Stimulated activated naive CD4-positive, alpha-beta T cell treated with Interleukin-2 at 50 U/mL for 16 hours (primary cell): ENCODE results near the gene ZCWPW1.
"Not testable (repeated sequence)": the region's sequence is repeated elsewhere in the genome, so short reads cannot be mapped to it uniquely, and the experiment has no call there.

Experiments
- DNase-seq: peaks from one replicate; lab custom pipeline; 2025; lab: John Stamatoyannopoulos, UW

ZCWPW1 gene

DNA sequence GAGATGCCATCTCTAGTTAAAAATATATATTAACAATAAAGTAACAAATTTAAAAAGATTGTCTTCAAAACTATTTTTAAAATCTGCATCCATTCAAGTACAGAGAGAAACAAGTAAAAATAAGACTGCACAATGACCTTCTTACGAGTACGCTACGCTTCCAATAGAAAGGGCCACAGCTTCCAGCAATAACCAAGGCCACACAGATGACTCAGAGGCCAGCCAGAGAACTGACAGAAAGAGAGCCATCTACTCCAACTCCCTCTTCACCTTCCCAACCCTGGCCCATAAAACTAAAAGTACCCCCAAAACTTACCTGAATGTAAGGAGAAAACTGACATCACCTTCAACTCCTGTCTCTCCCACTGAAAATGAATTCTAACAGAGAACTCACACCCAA lies 28.5 kb downstream of the ZCWPW1 start:
- no peak for DNase-seq

- DNase-seq, result no peak
These were observed 30.3 kb downstream of the ZCWPW1 start for GRCh38 chr7:100398239-100398638.

DNA sequence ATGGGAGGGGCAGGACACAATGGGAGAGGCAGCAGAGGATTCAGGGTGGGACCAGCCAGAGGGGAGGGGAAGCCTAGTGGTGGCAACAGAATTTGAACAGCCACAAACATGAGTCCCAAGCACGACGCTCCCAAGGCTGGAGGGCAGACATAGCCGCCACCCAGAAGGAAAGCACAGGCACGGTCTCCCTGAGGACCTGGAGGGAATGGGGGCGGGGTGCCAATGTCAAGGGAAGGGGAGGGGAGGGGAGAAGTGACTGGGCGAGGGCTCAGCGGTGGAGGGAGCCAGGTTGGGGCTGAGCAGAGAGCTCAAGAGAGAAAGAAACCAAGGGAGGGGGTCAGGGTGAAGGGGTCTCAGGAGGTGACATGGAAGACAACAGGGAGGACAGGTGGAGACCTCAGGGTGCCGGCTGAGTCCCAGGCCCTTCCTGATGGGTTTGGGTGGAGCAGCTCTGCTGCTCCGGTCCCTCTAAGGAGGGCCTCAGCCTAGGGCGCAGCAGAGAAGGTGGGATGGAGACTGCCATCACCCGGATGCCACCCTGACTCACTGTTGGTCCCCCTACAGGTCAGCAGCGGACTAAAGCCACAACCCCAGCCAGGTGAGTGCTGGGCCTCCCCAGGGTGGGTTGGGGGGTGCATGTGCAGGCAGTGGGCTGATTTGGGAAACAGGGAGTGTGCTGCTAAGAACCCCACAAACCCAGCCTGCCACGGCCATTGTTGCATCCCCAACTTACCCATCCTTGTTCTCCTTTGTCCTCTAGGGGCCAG lies 31.0 kb downstream of the ZCWPW1 start:
- DNase-seq, result no peak

DNA sequence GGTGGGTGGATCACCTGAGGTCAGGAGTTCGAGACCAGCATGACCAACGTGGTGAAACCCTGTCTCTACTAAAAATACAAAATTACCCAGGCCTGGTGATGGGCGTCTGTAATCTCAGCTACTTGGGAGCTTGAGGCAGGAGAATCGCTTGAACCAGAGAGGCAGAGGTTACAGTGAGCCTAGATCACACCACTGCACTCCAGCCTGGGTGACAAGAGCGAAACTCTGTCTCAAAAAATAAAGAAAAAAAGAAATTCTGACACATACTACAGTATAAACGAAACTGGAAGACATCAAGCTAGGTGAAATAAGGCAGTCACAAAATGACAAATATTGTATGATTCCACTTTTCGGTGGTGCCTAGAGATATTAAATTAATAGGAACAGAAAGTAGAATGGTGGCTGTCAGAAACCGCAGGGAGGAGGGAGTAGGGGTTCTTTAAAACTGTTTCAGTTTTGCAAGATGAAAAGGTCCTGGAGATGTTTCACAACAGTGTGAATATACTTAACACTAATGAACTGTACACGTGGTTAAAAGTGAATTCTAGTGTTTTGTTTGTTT lies 32.0 kb downstream of the ZCWPW1 start:
- DNase-seq, result peak; percentile 63

DNA sequence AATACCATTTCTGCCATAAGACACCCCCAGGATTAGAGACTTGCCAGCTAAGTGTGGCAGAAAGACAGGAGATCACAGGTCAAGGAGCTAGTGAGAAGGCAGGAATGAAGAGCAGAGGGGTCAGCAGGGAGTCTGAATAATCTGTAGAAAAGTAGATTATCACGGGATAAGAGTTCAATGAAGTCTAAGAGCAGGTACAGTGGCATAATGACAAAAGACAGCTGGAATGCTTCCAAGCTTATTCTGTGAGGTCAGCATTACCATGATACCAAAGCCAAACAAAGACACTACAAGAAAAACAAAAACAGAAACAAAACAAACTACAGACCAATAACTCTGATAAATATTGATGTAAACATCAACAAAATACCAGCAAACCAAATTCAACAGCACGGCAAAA lies 34.4 kb downstream of the ZCWPW1 start:
- DNase-seq, result no peak

- no peak for DNase-seq
These were observed 35.1 kb downstream of the ZCWPW1 start for GRCh38 chr7:100393233-100393905.

DNA sequence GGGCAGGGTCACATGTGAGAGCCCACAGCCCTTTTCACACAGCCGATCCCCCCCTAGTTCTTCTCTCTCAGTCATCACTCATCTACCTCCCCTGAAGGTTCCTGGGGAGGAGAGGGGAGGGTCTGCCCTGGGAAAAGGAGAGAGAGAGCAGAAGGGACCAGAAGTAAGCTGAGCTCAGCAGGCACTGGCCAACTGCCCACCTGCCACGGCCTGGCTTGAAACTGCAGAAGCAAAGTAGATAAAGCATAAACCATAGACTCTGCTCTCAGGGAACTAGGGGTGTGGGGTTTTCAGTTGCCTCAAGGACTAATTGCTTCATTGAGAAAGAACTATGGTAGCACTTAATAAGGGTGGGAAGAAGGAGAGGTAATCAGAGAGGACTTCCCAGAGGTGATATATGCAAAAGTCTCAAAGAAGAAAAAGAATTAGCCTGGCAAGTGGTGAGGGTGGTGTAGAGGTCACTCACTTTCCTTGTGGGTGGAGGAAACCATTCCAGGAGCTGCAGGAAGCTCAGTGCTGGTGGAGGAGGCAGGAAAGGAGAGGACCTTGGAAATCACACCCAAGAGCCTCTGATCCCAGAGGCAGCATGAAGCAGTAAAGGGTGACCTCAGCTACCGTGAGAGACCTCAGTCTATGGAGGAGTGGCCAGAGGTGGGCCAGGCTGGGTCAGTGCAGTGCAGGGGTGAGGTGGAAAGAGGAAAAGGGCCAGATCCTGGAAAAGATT lies 38.1 kb downstream of the ZCWPW1 start:
- DNase-seq, result no peak

- DNase-seq, result no peak
These were observed 38.9 kb downstream of the ZCWPW1 start for GRCh38 chr7:100389437-100390088.

GRCh38 chr7:100387695-100388094 lies 40.8 kb downstream of the ZCWPW1 start:
- DNase-seq, result no peak

- no peak for DNase-seq
These were observed 41.6 kb downstream of the ZCWPW1 start for GRCh38 chr7:100386940-100387339.

GRCh38 chr7:100384628-100385294 lies 43.7 kb downstream of the ZCWPW1 start:
- DNase-seq, result no peak

GRCh38 chr7:100382234-100382853 lies 46.2 kb downstream of the ZCWPW1 start:
- not testable (repeated sequence) for DNase-seq

DNA sequence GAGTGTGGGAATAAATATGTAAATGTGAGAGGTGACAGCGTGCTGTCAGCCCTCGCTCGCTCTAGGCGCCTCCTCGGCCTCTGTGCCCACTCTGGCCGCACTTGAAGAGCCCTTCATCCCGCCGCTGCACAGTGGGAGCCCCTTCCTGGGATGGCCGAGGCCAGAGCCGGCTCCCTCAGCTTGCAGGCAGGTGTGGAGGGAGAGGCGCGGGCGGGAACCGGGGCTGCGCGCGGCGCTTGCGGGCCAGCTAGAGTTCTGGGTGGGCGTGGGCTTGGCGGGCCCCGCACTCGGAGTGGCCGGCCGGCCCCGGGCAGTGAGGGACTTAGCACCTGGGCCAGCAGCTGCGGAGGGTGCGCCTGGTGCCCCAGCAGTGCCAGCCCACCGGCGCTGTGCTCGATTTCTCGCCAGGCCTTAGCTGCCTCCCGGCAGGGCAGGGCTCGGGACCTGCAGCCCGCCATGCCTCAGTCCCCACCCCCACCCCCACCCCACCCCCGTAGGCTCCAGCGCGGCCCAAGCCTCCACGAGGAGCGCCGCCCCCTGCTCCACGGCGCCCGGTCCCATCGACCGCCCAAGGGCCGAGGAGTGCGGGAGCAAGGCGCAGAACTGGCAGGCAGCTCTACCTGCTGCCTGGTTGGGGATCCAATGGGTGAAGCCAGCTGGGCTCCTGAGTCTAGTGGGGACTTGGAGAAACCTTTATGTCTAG lies 46.8 kb downstream of the ZCWPW1 start:
- DNase-seq, result not testable (repeated sequence)

DNA sequence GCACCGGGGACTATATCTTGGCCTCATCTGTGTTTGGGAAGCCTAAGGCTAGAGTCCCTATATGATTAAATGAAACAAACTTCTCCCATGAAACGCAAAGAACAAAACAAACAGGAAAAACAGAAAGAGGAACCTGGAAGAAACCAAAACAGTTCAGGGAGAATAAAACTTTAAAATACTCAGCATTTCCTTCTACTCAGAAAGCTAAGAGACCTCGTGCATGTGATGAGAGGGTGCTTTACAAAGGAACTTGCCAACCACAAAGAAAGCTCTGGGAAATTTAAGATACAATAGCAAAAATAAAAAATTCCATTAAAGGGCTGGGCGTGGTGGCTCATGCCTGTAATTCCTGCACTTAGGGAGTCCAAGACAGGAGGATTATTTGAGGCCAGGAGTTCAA lies 48.3 kb downstream of the ZCWPW1 start:
- no peak for DNase-seq

DNA sequence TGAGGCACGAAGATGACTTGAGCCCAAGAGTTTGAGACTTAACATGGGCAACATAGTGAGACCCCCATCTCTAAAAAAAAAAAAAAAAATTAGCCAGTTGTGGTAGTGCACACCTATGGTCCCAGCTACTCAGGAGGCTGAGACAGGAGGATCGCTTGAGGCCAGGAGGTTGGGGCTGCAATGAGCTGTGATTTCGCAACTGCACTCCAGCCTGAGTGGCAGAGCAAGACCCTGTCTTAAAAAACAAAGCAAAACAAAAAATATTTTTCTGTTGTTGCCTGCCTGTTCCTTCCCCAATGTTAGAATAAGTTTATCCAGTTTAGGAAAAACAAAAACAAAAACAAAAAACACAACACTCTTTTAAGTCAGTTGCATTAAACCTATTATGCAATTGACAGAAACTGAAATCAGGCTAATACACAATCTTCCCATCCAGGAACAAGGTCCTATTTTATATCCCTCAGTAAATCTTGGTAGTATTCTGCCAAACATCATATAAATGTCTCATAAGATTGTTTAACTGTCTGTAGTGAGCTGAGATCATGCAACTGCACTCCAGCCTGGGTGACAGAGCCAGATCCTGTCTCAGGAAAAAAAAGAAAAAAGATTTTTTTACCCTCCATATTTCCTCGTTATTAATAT lies 50.3 kb downstream of the ZCWPW1 start:
- no peak for DNase-seq

DNA sequence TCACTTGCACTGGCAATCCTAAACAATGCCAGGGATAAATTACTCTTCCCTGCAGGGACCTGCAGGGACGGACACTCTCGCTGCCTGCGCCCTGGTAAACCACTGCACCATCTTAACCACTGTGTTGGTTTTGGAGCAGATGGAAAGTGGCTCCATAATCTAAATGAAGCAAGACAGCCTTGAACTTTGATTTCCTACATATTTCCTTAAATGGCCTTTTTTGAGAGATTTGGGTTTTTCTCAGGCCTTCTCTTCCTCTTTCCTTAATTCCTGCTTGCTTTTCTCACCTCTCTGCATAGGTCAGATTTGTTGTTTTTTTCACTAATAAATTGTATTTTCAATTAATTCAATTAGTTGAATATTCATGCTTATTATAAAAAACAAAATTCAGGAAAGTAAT lies 52.4 kb downstream of the ZCWPW1 start:
- DNase-seq, result no peak

DNA sequence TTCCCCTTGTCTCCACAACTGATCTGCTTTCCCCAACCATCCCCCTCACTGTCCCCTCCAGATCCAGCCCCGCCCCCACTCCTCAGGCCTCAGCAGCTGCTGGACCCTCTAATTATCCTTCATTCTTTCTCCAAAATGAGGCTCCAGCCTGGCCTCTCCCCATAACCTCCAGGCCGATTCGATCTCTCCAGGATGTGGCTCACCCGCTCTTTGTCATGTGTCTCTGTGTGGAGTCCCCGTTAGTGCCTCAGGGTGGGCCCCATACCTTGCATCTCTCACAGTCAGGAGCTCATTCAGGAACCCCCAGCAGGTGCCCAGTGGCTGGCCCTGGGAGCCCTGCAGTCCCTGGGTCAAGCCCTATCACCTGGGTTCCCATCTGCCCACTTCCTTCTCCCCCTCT lies 53.9 kb downstream of the ZCWPW1 start:
- DNase-seq, result no peak

- not testable (repeated sequence) for DNase-seq
These were observed 54.5 kb downstream of the ZCWPW1 start for GRCh38 chr7:100373870-100374598.

GRCh38 chr7:100373261-100373831 lies 55.2 kb downstream of the ZCWPW1 start, which contains the start of gene PILRA:
Gene PILRA (plus strand): TSS chr7:100373487. CDS start chr7:100373657, 170 bp downstream.
- no peak for DNase-seq
